GM19025 (cell line): Measurements from ENCODE around the gene CRTC1.

Experiments
- ATAC-seq: cut with Tn5 transposase; IDR thresholded peaks from one replicate; pipeline ENCODE4 v1.9.1; 2021; ENCODE audit warnings: mild to moderate bottlenecking, low read depth, moderate library complexity; ENCODE audit not compliant: unreplicated experiment

The CRTC1 gene

GRCh38 chr19:18650468-18651041, 32.9 kb upstream of the CRTC1 start:
- ATAC-seq = no peak

DNA sequence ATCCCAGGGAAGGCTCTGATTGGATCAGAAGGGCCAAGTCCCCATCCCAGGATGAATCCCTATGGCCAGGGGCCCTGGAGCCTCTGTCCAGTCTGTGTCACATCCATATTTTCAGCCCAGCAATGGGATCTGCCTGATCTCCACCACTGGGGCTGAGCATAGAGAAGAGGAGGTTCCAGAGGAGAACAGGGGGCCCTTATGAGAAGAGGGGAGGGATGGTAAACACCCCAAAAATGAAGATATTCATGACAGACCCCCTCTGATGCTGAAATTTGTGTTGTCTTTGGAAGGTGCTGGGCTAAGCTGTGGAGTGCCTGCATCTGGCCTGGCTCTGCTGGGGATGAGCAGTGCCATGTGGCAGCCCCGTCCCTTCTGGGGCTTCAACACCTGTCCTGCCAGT, 32.2 kb upstream of the CRTC1 start:
- ATAC-seq = no peak

DNA sequence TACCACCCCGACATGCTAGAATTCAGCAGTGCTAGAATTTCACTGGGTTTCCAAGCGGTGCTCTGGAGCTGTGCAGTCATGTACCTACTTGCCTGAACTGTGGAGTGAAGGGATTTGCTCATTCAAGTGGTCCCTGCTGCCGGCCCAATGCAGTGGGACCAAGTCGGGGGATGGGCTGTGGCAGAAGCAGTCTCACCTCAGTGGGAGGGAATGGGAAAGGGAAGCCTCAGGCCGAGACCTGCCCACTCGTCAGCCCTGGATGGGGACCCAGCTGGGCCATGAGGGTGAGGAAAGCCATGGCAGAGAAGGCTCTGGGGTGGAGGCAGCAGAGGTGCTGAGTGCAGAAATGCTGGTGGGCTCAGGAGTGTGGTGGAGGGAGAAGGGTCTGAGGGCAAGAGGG, 31.7 kb upstream of the CRTC1 start:
- no peak for ATAC-seq

DNA sequence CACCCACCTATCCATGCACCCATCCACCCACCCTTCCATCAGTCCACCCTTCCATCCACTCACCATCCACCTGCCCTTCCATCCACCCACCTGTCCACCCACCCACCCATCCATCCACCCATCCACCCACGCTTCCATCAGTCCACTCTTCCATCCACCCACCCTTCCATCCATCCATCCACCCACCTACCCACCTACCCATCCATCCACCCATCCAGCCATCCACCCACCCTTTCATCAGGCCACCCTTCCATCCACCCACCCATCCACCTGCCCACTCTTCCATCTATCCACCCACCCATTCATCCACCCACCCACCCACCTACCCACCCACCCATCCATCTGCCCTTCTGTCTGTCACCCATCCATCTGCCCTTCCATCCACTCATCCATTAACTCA, 29.6 kb upstream of the CRTC1 start:
- no peak for ATAC-seq

GRCh38 chr19:18654469-18654868, 29.0 kb upstream of the CRTC1 start:
- no peak for ATAC-seq

DNA sequence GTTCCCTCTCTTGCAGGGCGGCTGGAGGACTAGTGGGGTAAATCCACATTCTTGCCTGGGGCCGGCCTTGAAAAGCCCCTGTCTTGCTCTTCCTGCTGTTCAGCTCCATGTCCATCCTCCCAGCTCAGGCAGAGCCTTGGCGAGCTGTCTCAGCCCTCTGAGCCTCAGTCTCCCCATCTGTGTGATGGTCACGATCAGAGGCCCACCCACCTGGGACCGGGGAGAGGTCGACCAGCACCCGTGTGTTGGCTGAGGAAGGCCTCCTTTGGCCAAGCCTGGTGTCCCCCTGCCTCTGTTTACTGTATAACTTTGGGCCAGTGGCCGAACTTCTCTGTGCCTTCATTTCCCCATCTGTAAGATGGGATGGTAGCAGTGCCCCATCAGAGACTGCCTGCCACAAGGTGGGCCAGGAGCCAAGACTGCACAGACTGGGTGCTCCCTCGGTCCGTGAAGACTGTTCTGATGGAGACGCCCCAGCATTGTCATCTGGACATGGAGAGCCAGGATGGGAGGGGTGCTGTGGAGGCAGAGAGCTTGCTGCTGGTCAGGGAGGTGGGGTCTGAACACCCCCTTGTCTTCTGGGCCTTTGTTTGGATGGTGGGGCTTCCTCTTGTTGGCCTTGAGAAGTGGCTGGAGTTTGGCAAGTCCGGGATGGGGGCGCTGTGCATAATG, 28.2 kb upstream of the CRTC1 start:
- no peak for ATAC-seq

DNA sequence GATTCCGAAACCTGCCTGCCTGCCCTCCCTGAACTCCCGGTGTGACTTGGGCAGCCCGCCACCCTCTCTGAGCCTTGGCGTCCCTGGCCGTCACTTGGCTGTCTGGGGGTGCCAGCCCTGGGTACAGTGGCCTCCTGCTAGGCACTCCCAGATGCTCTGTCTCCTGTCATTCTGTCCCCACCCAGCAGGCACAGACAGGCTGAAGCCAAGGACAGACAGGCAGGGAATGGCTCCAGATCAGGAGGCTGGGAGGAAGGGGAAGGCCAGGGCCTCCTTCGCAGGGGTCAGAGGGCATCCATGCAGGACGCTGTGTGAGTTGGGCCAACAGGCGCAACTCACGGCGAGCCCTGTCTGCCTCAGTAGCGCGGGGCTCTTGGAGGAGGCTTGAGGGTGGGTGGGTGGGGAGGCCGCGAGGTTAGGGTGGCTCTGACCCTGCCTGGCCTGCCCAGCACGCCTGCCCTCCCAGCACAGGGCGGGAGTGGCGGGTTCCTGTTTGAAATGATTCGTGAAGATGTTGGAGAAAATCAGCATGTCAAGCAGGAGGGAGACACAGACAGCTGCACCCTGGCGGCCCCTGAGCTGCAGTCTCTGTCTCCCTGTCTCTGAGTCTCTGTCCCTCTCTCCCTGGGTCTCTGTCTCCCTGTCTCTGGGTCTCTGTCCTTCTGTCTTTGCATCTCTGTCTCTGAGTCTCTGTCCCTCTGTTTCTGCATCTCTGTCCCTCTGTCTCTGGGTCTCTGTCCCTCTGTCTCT, 27.0 kb upstream of the CRTC1 start:
- no peak for ATAC-seq

DNA sequence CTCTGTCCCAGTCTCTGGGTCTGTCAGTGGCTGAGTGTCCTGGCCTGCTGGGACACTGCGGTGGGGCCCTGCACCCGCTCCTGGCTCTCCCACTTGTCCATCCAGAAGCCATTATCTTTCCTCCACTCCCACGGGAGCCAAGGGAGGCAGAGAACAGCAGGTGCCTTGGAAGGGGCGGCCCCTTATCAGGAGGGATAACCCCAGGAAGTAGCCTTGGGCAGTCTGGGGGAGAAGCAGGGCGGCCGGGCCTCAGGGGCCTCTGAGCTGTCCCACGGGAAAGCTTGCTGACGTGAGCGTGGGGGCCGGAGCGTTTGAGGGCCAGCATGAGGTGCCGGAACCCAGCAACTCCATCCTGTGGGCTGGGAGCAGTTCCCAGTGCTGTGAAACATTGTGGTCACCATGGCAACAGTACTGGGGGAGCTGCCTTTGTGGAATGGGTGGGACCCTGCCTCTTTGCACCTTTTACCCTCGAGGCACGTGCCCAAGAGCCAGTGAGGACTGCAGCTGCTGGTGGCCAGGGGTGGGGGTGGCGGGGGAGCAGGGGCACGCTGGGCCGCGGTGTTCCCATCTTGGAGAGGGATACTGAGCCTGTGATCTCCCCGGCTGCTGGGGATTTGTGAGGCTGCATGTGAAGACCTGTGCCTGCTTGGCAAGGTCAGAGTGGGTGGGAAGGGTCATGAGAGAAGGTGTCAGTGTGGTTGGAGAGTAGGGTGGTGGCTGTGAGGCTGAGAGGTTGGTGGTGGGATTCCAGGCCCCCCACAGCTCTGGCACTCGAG, 25.7 kb upstream of the CRTC1 start:
- no peak for ATAC-seq

- ATAC-seq = no peak
These were observed 25.1 kb upstream of the CRTC1 start for GRCh38 chr19:18658366-18658855.

DNA sequence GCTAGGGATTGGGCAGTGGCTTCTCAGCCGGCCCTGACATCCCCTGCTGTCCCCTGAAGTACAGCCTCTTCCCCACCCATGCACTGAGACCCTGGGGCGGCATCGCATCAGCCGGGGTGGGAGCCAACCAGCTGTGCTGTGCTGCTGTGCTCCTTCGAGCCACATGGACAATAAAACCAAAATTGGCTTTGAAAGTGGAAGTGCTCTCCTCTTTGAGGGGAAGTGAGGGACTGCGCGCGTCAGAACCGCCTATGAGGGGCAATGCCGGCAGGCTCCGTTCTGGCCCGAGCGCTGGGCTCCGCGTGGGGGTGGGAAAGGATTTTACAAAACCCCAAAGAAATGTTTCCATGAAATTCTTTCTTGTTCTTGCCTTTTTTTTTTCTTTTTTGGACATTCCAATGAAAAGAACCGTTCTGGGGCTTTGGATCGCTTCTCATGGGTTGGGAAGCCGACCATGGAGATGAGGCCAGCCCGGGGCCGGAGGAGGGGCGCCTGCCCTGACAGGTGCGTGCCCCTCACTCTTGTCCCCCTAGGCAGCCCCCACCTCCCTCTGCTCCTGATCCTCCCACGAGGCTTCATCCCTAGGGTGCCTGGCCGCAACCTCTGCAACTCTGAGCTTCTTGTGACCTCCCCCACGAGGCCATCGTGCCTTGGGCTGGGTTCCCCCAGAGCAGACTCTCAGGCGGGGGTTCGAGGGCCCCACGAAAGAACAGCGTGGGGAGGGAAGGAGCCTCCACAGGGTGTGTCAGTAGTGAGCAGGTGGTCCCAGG, 24.0 kb upstream of the CRTC1 start:
- ATAC-seq = no peak

DNA sequence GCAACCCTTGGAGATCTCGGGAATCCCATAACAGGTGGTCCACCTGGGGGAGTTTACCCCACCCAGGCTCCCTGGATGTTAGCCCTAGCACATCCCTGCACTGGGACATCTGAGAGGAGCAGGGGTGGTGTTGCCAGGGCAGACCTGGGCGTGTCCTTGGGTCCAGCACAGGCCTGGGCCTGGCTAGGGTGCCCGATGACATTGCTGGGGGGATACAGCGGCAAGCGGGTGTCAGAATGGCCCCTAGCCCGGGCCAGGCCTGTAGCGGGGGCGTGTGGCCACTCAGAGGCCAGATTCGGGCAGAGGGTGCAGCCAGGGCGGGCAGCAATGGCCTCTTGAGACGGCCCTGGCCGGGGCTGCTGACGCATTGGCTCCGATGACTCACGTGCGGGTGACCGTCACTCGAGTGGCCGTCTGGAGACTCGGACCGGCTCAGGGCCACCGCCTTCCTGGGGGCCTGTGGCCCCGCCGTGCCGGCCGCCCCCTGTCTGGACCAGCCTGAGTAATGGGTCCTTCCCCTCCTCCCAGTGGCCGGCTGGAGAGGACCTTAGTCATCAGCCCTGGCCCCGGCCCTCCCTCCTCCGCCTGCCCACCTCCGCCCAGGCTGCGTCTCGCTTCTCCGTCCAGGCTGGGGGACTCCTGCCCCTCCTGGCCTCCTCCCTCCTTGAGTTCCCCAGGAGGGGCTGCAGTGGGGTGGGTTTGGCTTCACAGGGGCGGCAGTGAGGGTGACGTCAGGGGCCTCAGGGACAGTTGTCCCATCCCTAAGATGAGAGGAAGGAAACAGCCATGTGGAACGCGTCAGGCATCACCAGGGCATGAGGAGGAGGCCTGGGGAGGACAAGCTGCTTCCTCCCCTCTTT, 23.2 kb upstream of the CRTC1 start:
- no peak for ATAC-seq

- ATAC-seq = no peak
These were observed 22.4 kb upstream of the CRTC1 start for GRCh38 chr19:18660939-18661670.

- no peak for ATAC-seq
These were observed 20.3 kb upstream of the CRTC1 start for GRCh38 chr19:18662972-18663732.

DNA sequence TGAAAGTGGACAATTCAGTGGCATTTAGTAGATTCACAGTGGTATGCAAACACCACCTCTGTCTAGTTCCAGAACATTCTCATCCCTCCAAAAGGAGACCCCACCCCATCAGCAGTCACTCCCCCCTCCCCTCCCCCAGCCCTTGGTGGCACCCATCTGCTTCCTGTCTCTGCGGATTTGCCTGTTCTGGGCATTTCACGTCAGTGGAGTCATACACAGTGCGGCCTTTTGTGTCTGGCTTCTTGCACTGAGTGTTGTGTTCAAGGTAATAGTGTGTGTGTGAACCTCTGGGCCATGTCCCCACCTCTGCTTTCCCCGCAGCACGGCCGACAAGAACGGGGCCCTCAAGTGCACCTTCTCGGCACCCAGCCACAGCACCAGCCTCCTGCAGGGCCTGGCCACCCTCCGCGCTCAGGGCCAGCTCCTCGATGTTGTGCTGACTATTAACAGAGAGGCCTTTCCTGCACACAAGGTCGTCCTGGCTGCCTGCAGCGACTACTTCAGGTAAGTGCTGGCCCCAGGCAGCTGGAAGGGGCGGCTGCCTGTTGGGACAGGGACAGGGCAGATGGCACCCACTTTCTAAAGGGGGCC, 19.4 kb upstream of the CRTC1 start:
- no peak for ATAC-seq

DNA sequence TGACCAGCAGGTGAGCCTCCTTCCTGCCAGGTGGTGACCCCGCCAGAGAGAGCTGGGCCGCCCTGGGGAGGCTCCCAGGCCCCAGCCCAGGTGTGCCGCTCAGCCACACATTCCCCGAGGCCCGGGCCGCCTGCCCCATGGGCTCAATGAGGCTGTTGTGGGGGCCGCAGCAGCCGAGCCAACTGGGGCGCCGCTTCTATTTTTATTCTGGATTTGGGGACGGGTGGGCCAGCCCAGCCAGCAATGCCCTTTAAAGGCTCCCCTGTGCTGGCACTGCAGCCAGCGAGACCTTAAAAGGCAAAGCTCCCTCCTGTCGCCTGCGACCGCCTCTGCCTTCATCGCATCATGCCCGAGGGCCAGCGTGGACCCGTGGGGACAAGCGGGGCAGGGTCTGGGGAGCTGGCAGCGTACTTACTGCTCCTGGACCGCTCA, 17.7 kb upstream of the CRTC1 start:
- no peak for ATAC-seq

DNA sequence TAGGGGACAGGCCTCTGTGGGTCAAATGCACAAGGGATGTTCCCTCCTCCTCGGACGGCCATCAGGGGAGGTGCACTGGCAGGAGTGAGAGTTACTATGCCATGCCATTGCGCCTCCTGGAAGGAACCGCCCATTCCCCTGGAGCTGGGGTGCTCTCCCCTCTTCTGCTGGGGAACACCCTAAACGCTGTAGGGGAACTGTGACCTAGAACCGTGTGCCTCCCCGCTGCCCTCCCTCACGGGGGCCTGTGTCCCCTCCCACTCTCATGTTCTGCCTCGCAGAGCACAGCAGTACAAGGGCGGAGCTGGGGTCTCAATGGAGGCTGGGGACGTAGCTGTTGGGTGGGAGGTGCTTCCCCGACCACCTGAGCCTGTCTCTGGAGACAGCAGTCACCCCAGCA, 17.2 kb upstream of the CRTC1 start:
- no peak for ATAC-seq

- no peak for ATAC-seq
These were observed 16.7 kb upstream of the CRTC1 start for GRCh38 chr19:18666784-18667183.
